HCT116 (cell line): ENCODE measurements around the gene CFAP92.

Source experiments
- CEBPB ChIP-seq: IDR thresholded peaks from 2 replicates; pipeline ENCODE4 v1.6.1; 2012; ENCODE audit warnings: low read depth
- CTCF ChIP-seq, 3 experiments: fragments of 200-600 bp in 1 of 3; sonication (generic) in 1 of 3; IDR thresholded peaks in 2 of 3; conservative IDR thresholded peaks in 1 of 3; 2 replicates each; pipeline ENCODE4 v1.5.1; 2012 to 2017; ENCODE audit warnings: low read depth in 2 of 3, low read length in 2 of 3, antibody characterized with exemption in 1 of 3, borderline replicate concordance in 1 of 3, control low read depth in 1 of 3, mild to moderate bottlenecking in 1 of 3, mixed read lengths in 1 of 3, mixed run types in 1 of 3, moderate library complexity in 1 of 3; ENCODE audit not compliant: insufficient read depth in 1 of 3
- EGR1 ChIP-seq: IDR thresholded peaks from 2 replicates; pipeline ENCODE4 v1.6.1; 2012; ENCODE audit warnings: low read depth
- EZH2phosphoT487 ChIP-seq: fragments of 200-600 bp; IDR thresholded peaks from 2 replicates; pipeline ENCODE4 v1.6.1; 2018; ENCODE audit warnings: antibody characterized with exemption, borderline replicate concordance
- FOSL1 ChIP-seq: IDR thresholded peaks from 2 replicates; pipeline ENCODE4 v1.6.1; 2012; ENCODE audit warnings: low read depth
- POLR2A ChIP-seq: IDR thresholded peaks from 2 replicates; pipeline ENCODE4 v1.7.0; 2011; ENCODE audit warnings: borderline replicate concordance; ENCODE audit not compliant: insufficient read depth, insufficient read length; ENCODE audit errors: extremely low read depth
- POLR2AphosphoS5 ChIP-seq: IDR thresholded peaks from 2 replicates; pipeline ENCODE4 v1.6.1; 2011; ENCODE audit warnings: mild to moderate bottlenecking, low read depth, low read length, moderate library complexity
- SIN3A ChIP-seq: IDR thresholded peaks from 2 replicates; pipeline ENCODE4 v1.6.1; 2012; ENCODE audit warnings: low read depth
- SRF ChIP-seq: IDR thresholded peaks from 2 replicates; pipeline ENCODE4 v1.6.1; 2012; ENCODE audit warnings: low read depth
- YY1 ChIP-seq: IDR thresholded peaks from 2 replicates; pipeline ENCODE4 v1.6.1; 2011; ENCODE audit warnings: low read length, low read depth, moderate library complexity, mild to moderate bottlenecking; ENCODE audit not compliant: insufficient replicate concordance; ENCODE audit errors: extremely low read depth
- ZFX ChIP-seq: fragments of 450-650 bp; IDR thresholded peaks from 2 replicates; pipeline ENCODE4 v1.6.1; 2017

- TF ChIP-seq POLR2A: no peak
- no peak for TF ChIP-seq EZH2phosphoT487
- TF ChIP-seq CTCF (IDR thresholded peaks at IDR 0.05 in 2 of 3, conservative IDR thresholded peaks at IDR 0.05 in 1 of 3; ENCODE audit: borderline replicate concordance in 1 of 3, insufficient read depth in 1 of 3, low read depth in 2 of 3, low read length in 2 of 3): no peak
- no peak for TF ChIP-seq ZFX
- TF ChIP-seq SRF: no peak
- no peak for TF ChIP-seq FOSL1
- TF ChIP-seq SIN3A: no peak
- TF ChIP-seq POLR2AphosphoS5: no peak
- no peak for TF ChIP-seq YY1
- no peak for TF ChIP-seq CEBPB
- no peak for TF ChIP-seq EGR1
These were observed 13.9 kb upstream of the CFAP92 start for GRCh38 chr3:129007792-129008191.
